Esophagus muscularis mucosa (tissue), 4 donors: ENCODE results near the gene TARBP2. TPM values are rescaled to one million over a fixed set of nuclear protein-coding genes. Genes with fewer than 3 reads are reported as not detected.
"Not testable (repeated sequence)": the region's sequence is repeated elsewhere in the genome, so short reads cannot be mapped to it uniquely, and the experiment has no call there.

Source experiments
- DNase-seq: peaks from one replicate; pipeline ENCODE4 v3.0.0-alpha.2; 2017; ENCODE audit errors: extremely low spot score
- H3K27ac ChIP-seq, 4 donors: fragments of 200-600 bp; sonication (generic); replicated peaks in 1 of 4; 1 replicate in 3 of 4; 2 replicates in 1 of 4; pipeline ENCODE4 v1.5.1; 2016 to 2019; ENCODE audit warnings: mild to moderate bottlenecking in 1 of 4
- H3K27me3 ChIP-seq, 4 donors: fragments of 200-600 bp; sonication (generic); one replicate each; pipeline versions ENCODE4 v1.5.1 to v1.6.0; 2016 to 2019
- H3K36me3 ChIP-seq, 4 donors: fragments of 200-600 bp; sonication (generic); one replicate each; pipeline ENCODE4 v1.5.1; 2016 to 2019
- H3K4me1 ChIP-seq, 4 donors: fragments of 200-600 bp; sonication (generic); one replicate each; pipeline ENCODE4 v1.5.1; 2016 to 2019
- H3K4me3 ChIP-seq, 4 donors: fragments of 200-600 bp; sonication (generic); 1 replicate in 2 of 4; 2 replicates in 2 of 4; pipeline ENCODE4 v1.5.1; 2016 to 2019; ENCODE audit warnings: mild to moderate bottlenecking in 4 of 4, moderate library complexity in 1 of 4
- H3K9me3 ChIP-seq, 4 donors: fragments of 200-600 bp; sonication (generic); 1 replicate in 3 of 4; 2 replicates in 1 of 4; pipeline ENCODE4 v1.5.1; 2016 to 2019
- EP300 ChIP-seq: sonication (generic); formaldehyde crosslinking; IDR thresholded peaks from one replicate; pipeline ENCODE4 v1.6.1; 2017; ENCODE audit warnings: antibody characterized with exemption
- POLR2A ChIP-seq: fragments of 450-650 bp; IDR thresholded peaks from one replicate; pipeline ENCODE4 v1.6.1; 2017; ENCODE audit warnings: antibody characterized with exemption, moderate library complexity, mild to moderate bottlenecking, low read depth
- POLR2AphosphoS5 ChIP-seq, 2 donors: sonication (generic); formaldehyde crosslinking; IDR thresholded peaks; one replicate each; pipeline ENCODE4 v1.6.1; 2017; ENCODE audit warnings: antibody characterized with exemption in 2 of 2
- WGBS: methylation state at CpG from one replicate; pipeline ENCODE4 v1.1.5; 2018; 5-methylcytosine and 5-hydroxymethylcytosine counted together
- intact Hi-C: fragments of 100-400 bp; cut with DNase I; formaldehyde crosslinking; loops from one replicate; pipeline ENCODE4 v1.15.1; 2023
- total RNA-seq, 4 donors: library from RNA; depleted of rRNA; stranded (reverse); fragments of >200 nt; gene quantifications; one replicate each; pipeline versions ENCODE4 v1.1.0 to v1.2.1, GENCODE V29; 2016
- TF ChIP-seq, protein P1 (sequence below), 3 experiments: fragments of 200-600 bp in 2 of 3; fragments of 450-650 bp in 1 of 3; sonication (generic) in 2 of 3; IDR thresholded peaks; one replicate each; pipeline ENCODE4 v1.5.1; 2017 to 2019; ENCODE audit warnings: antibody characterized with exemption in 3 of 3, mild to moderate bottlenecking in 2 of 3, moderate library complexity in 1 of 3

Gene TARBP2
- total RNA-seq, 4 donors from 2014 or later = 12.7 to 16.6 (median 12.9) TPM

DNA sequence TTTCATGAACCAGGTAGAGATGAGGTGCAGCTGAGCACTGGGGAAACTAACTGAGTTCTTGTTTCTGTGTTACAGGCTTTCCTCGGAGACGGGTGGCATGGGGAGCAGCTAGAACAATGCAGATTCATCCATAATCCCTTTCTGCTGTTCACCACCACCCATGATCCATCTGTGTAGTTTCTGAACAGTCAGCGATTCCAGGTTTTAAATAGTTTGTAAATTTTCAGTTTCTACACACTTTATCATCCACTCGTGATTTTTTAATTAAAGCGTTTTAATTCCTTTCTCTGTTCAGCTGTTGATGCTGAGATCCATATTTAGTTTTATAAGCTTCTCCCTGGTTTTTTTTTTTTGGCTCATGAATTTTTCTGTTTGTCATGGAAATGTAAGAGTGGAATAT, 21.8 kb upstream of the TARBP2 start:
- Histone ChIP-seq H3K9me3 (no peaks in the 10 kb centered on the region), H3K27ac (peak overlapping the region in 3 of 4 donors; percentile 32 to 52 (median 47)), H3K36me3 (peaks cover 43 to 100% (median 95%) of the 10 kb centered on the region in 4 donors), H3K4me3 (no peak overlapping the region), H3K4me1 (peaks cover 38 to 71% (median 59%) of the 10 kb centered on the region in 4 donors), H3K27me3 (no peaks in the 10 kb centered on the region)
- no peak for DNase-seq
- 71% methylated on average over 5 of the region's 5 CpGs for WGBS
- intact Hi-C loops = no loop called here
- TF ChIP-seq POLR2A (no peak), EP300 (no peak), POLR2AphosphoS5 (IDR thresholded peaks at IDR 0.05) (no peak)
- TF ChIP-seq, protein P1, sequence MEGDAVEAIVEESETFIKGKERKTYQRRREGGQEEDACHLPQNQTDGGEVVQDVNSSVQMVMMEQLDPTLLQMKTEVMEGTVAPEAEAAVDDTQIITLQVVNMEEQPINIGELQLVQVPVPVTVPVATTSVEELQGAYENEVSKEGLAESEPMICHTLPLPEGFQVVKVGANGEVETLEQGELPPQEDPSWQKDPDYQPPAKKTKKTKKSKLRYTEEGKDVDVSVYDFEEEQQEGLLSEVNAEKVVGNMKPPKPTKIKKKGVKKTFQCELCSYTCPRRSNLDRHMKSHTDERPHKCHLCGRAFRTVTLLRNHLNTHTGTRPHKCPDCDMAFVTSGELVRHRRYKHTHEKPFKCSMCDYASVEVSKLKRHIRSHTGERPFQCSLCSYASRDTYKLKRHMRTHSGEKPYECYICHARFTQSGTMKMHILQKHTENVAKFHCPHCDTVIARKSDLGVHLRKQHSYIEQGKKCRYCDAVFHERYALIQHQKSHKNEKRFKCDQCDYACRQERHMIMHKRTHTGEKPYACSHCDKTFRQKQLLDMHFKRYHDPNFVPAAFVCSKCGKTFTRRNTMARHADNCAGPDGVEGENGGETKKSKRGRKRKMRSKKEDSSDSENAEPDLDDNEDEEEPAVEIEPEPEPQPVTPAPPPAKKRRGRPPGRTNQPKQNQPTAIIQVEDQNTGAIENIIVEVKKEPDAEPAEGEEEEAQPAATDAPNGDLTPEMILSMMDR (IDR thresholded peaks at IDR 0.05) = no peak

DNA sequence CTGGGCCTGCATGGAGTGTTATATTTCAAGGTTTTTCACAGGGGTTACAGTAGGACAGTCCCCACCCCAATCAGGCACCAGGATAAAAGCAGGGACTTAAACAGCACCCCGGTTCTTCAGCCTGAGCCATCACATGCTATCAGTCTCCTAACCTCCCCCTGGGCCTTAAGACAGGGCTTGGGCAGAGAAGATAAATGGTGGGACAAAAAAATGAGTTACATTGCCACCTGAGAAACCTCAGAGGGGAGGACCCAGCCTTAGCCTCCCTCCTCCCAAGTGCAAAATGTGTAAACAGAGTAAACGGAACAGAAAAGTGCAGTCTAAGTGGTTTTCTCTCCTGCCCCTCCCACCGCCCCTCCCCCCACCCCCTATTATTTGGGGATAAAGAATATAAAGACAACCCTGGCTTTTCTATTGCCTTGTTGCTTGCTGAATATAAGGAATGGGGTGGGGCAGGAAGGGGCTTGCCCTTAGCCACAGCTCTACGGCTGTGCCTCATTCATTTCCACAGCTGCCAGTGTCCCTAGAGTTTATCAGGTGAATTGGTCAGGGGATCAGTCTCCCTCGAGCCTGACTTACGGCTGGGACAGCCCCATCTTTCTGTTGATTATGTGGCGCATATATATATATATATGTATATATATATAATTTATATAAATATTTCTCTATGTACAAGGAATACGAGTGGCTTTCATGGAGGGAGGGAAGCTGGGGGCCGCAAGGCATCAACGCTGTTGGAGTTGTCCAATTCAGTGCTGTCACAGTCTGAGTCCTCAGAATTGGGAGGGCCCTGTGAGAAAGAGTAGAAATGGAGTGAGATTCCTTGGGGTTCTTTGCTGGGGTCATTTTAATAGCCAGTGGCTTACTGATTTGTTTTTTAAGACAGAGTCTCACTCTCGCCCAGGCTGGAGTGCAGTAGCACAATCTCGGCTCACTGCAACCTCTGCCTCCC, 20.3 kb upstream of the TARBP2 start:
- peaks cover 34 to 100% (median 95%) of the 10 kb centered on the region in 4 donors for H3K36me3 ChIP-seq
- no peaks in the 10 kb centered on the region for H3K27me3 ChIP-seq
- no peak for DNase-seq
- TF ChIP-seq EP300 (no peak), POLR2AphosphoS5 (IDR thresholded peaks at IDR 0.05) (no peak), POLR2A (no peak)
- TF ChIP-seq, protein P1 (IDR thresholded peaks at IDR 0.05) = no peak
- no peak overlapping the region for H3K4me3 ChIP-seq
- intact Hi-C loops = no loop called here
- H3K9me3 ChIP-seq = no peaks in the 10 kb centered on the region
- H3K4me1 ChIP-seq = peaks cover 27 to 58% (median 44%) of the 10 kb centered on the region in 4 donors
- WGBS = 65% methylated on average over 12 of the region's 12 CpGs
- H3K27ac ChIP-seq = peak overlapping the region in 2 of 4 donors; percentile 7 to 32

DNA sequence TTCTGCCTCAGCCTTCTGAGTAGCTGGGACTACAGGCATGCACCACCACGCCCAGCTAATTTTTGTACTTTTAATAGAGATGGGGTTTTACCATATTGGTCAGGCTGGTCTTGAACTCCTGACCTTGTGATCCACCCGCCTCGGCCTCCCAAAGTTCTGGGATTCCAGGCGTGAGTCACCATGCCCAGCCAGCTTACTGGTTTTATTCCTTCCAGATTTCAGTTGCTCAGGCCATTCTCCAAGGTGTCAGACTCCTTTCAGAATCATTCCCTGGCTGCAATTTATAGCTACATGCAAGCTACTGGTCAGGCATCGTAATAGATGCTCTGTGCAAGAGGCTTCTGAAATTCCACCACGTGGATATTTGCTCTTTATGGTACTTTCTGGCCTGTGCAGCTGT, 19.6 kb upstream of the TARBP2 start:
- intact Hi-C loops, H3K4me3 ChIP-seq, H3K27me3 ChIP-seq, H3K9me3 ChIP-seq, DNase-seq: not testable (repeated sequence)
- peaks cover 34 to 100% (median 95%) of the 10 kb centered on the region in 4 donors for H3K36me3 ChIP-seq
- H3K4me1 ChIP-seq = peaks cover 21 to 51% (median 37%) of the 10 kb centered on the region in 4 donors
- 59% methylated on average over 6 of the region's 6 CpGs for WGBS
- H3K27ac ChIP-seq = peak overlapping the region in 3 of 4 donors; percentile 3 to 62 (median 7)

DNA sequence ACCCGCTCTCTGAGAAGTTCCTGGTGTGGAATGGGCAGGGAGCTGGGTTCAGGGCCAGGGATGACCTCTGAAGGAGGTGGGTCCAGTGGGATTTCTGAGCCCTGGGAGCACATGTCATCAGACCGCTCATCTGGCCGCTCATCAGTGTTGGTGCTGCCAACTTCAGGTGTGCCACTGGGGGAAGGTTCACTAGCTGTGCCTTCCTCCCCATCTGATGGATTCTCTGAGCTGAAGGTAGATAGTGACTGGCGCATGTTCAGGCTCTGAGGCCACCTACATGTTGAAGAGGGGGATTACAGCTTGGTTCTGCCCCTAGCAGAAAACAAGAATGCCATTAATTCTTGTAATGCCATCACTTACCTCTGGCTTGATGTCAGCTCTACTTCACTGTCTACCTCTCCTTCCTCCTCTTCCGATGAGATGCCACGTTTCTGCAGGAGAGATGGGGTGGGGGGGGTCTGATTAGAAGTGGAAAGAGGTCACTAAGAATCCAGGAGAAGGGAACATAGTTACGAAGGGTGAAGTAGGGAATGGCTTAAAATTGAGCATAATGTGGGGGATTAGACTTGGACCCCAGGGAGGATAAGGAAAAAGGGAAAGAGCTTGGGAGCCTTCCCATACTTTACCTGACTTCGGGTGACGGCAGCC, 19.0 kb upstream of the TARBP2 start:
- peak overlapping the region; percentile 13 to 62 (median 40) for H3K27ac ChIP-seq
- H3K36me3 ChIP-seq = peaks cover 29 to 100% (median 95%) of the 10 kb centered on the region in 4 donors
- WGBS = 68% methylated on average over 8 of the region's 9 CpGs
- intact Hi-C loops = no loop called here
- TF ChIP-seq, protein P1 (IDR thresholded peaks at IDR 0.05) = peak in 1 of 3 experiments; percentile 12
- TF ChIP-seq POLR2AphosphoS5 (IDR thresholded peaks at IDR 0.05) (peak in 1 of 2 donors; percentile 31), EP300 (no peak)
- H3K4me1 ChIP-seq = peaks cover 16 to 45% (median 33%) of the 10 kb centered on the region in 4 donors
- no peaks in the 10 kb centered on the region for H3K27me3 ChIP-seq
- DNase-seq = no peak
- no peaks in the 10 kb centered on the region for H3K9me3 ChIP-seq
- H3K4me3 ChIP-seq = no peak overlapping the region

DNA sequence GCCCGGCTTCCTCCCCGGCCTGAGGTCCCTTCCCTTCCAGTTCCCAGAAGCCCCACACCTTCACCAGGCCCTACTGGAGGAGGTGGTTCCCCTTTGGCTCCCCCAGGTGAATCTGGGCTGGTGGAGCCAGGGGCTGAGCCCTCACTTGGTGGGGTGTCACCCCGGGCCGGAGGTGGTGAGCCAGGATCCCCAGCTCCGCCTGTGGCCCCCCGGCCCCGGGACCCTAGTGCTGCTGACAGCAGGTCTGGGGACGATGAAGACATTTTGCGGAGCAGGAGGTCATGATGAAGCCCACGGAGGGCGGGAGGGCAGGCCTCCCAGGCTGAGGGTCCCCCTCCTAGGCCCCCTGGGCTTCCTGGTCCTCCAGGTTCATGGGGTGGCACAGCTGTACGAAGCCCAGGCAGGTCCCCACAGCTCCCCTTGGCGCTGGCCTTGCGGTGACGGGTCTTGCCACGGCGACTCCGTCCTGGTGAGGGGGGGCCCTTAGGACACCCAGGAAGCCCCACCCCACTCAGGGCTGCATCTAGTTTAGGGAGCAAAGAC, 18.4 kb upstream of the TARBP2 start:
- peaks cover 16 to 42% (median 30%) of the 10 kb centered on the region in 4 donors for H3K4me1 ChIP-seq
- TF ChIP-seq EP300 = no peak
- TF ChIP-seq POLR2A = no peak
- TF ChIP-seq, protein P1 (IDR thresholded peaks at IDR 0.05) = no peak
- no peak for TF ChIP-seq POLR2AphosphoS5 (IDR thresholded peaks at IDR 0.05)
- peaks cover 28 to 100% (median 94%) of the 10 kb centered on the region in 4 donors for H3K36me3 ChIP-seq
- H3K9me3 ChIP-seq = no peaks in the 10 kb centered on the region
- no peaks in the 10 kb centered on the region for H3K27me3 ChIP-seq
- no peak overlapping the region for H3K4me3 ChIP-seq
- intact Hi-C loops = no loop called here
- peak overlapping the region; percentile 13 to 62 (median 40) for H3K27ac ChIP-seq
- WGBS = 82% methylated on average over 9 of the region's 18 CpGs
- DNase-seq = no peak
